Ishikawa (cell line): ENCODE measurements around the gene ADGRB2.

ENCODE experiments used
- CEBPB ChIP-seq: IDR thresholded peaks from 2 replicates; pipeline ENCODE4 v1.6.1; 2012
- EGR1 ChIP-seq: IDR thresholded peaks from 2 replicates; pipeline ENCODE4 v1.6.1; 2012
- EP300 ChIP-seq: IDR thresholded peaks from 2 replicates; pipeline ENCODE4 v1.6.1; 2012; ENCODE audit warnings: borderline replicate concordance
- MAX ChIP-seq: IDR thresholded peaks from 2 replicates; pipeline ENCODE4 v1.6.1; 2012
- REST ChIP-seq: IDR thresholded peaks from 2 replicates; pipeline ENCODE4 v1.6.1; 2012; ENCODE audit warnings: low read depth, mild to moderate bottlenecking

GRCh38 chr1:31677949-31678348 lies 86.2 kb downstream of the ADGRB2 start:
- TF ChIP-seq CEBPB, result no peak
- TF ChIP-seq EP300, result no peak
- no peak for TF ChIP-seq MAX
- no peak for TF ChIP-seq EGR1
- no peak for TF ChIP-seq REST
